ENCODE measurements around the gene KANSL1.

- TF ChIP-seq CTCF (conservative IDR thresholded peaks at IDR 0.05) (no peak), EZH2 (IDR thresholded peaks at IDR 0.05; ENCODE audit: low read depth) (no peak)
These were observed 45.9 kb downstream of the KANSL1 start for GRCh38 chr17:46147296-46147695.

All from PC-9 (cell line).